Measurements from ENCODE around the gene BCO2.

DNA sequence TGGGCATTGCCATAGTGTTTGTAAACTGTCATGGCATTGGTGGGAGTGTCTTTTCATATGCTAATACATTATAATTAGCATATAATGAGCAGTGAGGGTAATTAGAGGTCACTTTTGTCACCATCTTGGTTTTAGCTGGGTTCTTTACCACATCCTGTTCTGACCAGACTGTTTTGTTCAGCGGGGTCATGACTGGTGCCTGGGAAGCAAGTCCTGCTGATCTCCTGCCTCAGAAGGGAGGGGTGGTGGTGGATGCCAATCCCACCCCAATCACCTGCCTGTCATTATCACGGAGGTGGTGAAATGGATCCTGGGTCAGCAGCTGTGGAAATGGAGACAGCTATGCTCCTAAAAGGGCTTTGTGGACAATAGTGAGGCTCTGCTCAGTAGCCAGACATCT lies 42.6 kb upstream of the BCO2 start:
- TF ChIP-seq, protein P1, sequence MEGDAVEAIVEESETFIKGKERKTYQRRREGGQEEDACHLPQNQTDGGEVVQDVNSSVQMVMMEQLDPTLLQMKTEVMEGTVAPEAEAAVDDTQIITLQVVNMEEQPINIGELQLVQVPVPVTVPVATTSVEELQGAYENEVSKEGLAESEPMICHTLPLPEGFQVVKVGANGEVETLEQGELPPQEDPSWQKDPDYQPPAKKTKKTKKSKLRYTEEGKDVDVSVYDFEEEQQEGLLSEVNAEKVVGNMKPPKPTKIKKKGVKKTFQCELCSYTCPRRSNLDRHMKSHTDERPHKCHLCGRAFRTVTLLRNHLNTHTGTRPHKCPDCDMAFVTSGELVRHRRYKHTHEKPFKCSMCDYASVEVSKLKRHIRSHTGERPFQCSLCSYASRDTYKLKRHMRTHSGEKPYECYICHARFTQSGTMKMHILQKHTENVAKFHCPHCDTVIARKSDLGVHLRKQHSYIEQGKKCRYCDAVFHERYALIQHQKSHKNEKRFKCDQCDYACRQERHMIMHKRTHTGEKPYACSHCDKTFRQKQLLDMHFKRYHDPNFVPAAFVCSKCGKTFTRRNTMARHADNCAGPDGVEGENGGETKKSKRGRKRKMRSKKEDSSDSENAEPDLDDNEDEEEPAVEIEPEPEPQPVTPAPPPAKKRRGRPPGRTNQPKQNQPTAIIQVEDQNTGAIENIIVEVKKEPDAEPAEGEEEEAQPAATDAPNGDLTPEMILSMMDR (conservative IDR thresholded peaks at IDR 0.05), result no peak
- no peak for TF ChIP-seq ZFX (IDR thresholded peaks at IDR 0.05)

Measured in C4-2B (cell line).